ENCODE measurements around the gene KIAA0232.

KIAA0232 gene

GRCh38 chr4:6782147-6782845 is at the start of gene KIAA0232:
TSS of gene KIAA0232 (plus strand) at chr4:6782727. CDS start at chr4:6824454, 41,727 bp downstream.
- DNase-seq (ENCODE audit: low spot score), result peak; percentile 98

- DNase-seq (ENCODE audit: low spot score), result peak; percentile 1
Measured at GRCh38 chr4:6733358-6734164, 49.0 kb upstream of the KIAA0232 start.

- DNase-seq (ENCODE audit: low spot score), result peak; percentile 4
Measured at GRCh38 chr4:6734165-6734786, 48.3 kb upstream of the KIAA0232 start.

GRCh38 chr4:6739920-6740319 is 42.6 kb upstream of the KIAA0232 start:
- no peak for DNase-seq (ENCODE audit: low spot score)

GRCh38 chr4:6740347-6740746 is 42.2 kb upstream of the KIAA0232 start:
- no peak for DNase-seq (ENCODE audit: low spot score)

GRCh38 chr4:6742507-6742906 is 40.0 kb upstream of the KIAA0232 start:
- no peak for DNase-seq (ENCODE audit: low spot score)

GRCh38 chr4:6742989-6743388 is 39.5 kb upstream of the KIAA0232 start:
- no peak for DNase-seq (ENCODE audit: low spot score)

- DNase-seq (ENCODE audit: low spot score), result no peak
Measured at GRCh38 chr4:6746721-6747293, 35.7 kb upstream of the KIAA0232 start.

- DNase-seq (ENCODE audit: low spot score), result peak; percentile 56
Measured at GRCh38 chr4:6747294-6748051, 35.1 kb upstream of the KIAA0232 start.

GRCh38 chr4:6748286-6748685 is 34.2 kb upstream of the KIAA0232 start:
- DNase-seq (ENCODE audit: low spot score), result no peak

- DNase-seq (ENCODE audit: low spot score), result peak; percentile 90
Measured at GRCh38 chr4:6749340-6750171, 33.0 kb upstream of the KIAA0232 start.

- DNase-seq (ENCODE audit: low spot score), result no peak
Measured at GRCh38 chr4:6750286-6751221, 32.0 kb upstream of the KIAA0232 start.

- DNase-seq (ENCODE audit: low spot score), result no peak
Measured at GRCh38 chr4:6751611-6752485, 30.7 kb upstream of the KIAA0232 start.

GRCh38 chr4:6752486-6752829 is 30.1 kb upstream of the KIAA0232 start:
- no peak for DNase-seq (ENCODE audit: low spot score)

- DNase-seq (ENCODE audit: low spot score), result no peak
Measured at GRCh38 chr4:6753103-6753560, 29.4 kb upstream of the KIAA0232 start.

GRCh38 chr4:6753891-6754290 is 28.6 kb upstream of the KIAA0232 start:
- DNase-seq (ENCODE audit: low spot score), result no peak

- no peak for DNase-seq (ENCODE audit: low spot score)
Measured at GRCh38 chr4:6754481-6755087, 27.9 kb upstream of the KIAA0232 start.

GRCh38 chr4:6755088-6755753 is 27.3 kb upstream of the KIAA0232 start:
- no peak for DNase-seq (ENCODE audit: low spot score)
